HEK293T (cell line): Measurements from ENCODE around the gene UTS2R.
"Not testable (repeated sequence)": the region's sequence is repeated elsewhere in the genome, so short reads cannot be mapped to it uniquely, and the experiment has no call there.

Source experiments
- CTCF ChIA-PET: fragments of 350-600 bp; formaldehyde crosslinking; extraction: SDS; loops from one replicate; lab custom pipeline; 2021; ENCODE audit warnings: antibody characterized with exemption, inconsistent platforms; lab: Yijun Ruan, JAX
- POLR2A ChIA-PET: fragments of 350-600 bp; formaldehyde crosslinking; extraction: SDS; loops from one replicate; lab custom pipeline; 2020; ENCODE audit warnings: antibody characterized with exemption, inconsistent platforms; lab: Yijun Ruan, JAX
- DNase-seq: peaks from one replicate; pipeline ENCODE4 v3.0.0; 2012; ENCODE audit warnings: mixed read lengths; ENCODE audit errors: extremely low spot score
- ARNT ChIP-seq: fragments of 450-650 bp; IDR thresholded peaks from 2 replicates; pipeline ENCODE4 v1.6.1; 2017; ENCODE audit warnings: mild to moderate bottlenecking
- BHLHE40 ChIP-seq: fragments of 450-650 bp; IDR thresholded peaks from 2 replicates; pipeline ENCODE4 v1.6.1; 2016; ENCODE audit warnings: mild to moderate bottlenecking, moderate library complexity, borderline replicate concordance
- CTBP1 ChIP-seq: fragments of 450-650 bp; IDR thresholded peaks from 2 replicates; pipeline ENCODE4 v1.6.1; 2016; ENCODE audit warnings: borderline replicate concordance
- ELF4 ChIP-seq: fragments of 450-650 bp; IDR thresholded peaks from 2 replicates; pipeline ENCODE4 v1.6.1; 2017; ENCODE audit warnings: antibody characterized with exemption
- FOXA1 ChIP-seq: fragments of 450-650 bp; IDR thresholded peaks from 2 replicates; pipeline ENCODE4 v1.6.1; 2016; ENCODE audit warnings: mild to moderate bottlenecking
- FOXK2 ChIP-seq: fragments of 450-650 bp; IDR thresholded peaks from 2 replicates; pipeline ENCODE4 v1.6.1; 2016; ENCODE audit warnings: mild to moderate bottlenecking
- FOXM1 ChIP-seq: fragments of 450-650 bp; IDR thresholded peaks from 2 replicates; pipeline ENCODE4 v1.6.1; 2017; ENCODE audit warnings: mild to moderate bottlenecking, borderline replicate concordance
- HDGF ChIP-seq: fragments of 450-650 bp; IDR thresholded peaks from 2 replicates; pipeline ENCODE4 v1.6.1; 2017; ENCODE audit warnings: antibody characterized with exemption, borderline replicate concordance
- L3MBTL2 ChIP-seq: fragments of 450-650 bp; conservative IDR thresholded peaks from 2 replicates; pipeline ENCODE4 v1.6.1; 2016; ENCODE audit warnings: mild to moderate bottlenecking
- LEF1 ChIP-seq: fragments of 450-650 bp; IDR thresholded peaks from 2 replicates; pipeline ENCODE4 v1.6.1; 2017; ENCODE audit warnings: mild to moderate bottlenecking, borderline replicate concordance
- NFRKB ChIP-seq: fragments of 450-650 bp; IDR thresholded peaks from 2 replicates; pipeline ENCODE4 v1.6.1; 2016; ENCODE audit warnings: mild to moderate bottlenecking, moderate library complexity
- PKNOX1 ChIP-seq: fragments of 450-650 bp; IDR thresholded peaks from 2 replicates; pipeline ENCODE4 v1.6.1; 2016
- SP1 ChIP-seq: fragments of 450-650 bp; IDR thresholded peaks from 2 replicates; pipeline ENCODE4 v1.6.1; 2017
- SUZ12 ChIP-seq: fragments of 450-650 bp; IDR thresholded peaks from 2 replicates; pipeline ENCODE4 v1.6.1; 2016; ENCODE audit warnings: mild to moderate bottlenecking
- TARDBP ChIP-seq: fragments of 450-650 bp; IDR thresholded peaks from 2 replicates; pipeline ENCODE4 v1.6.1; 2016
- ZNF384 ChIP-seq: fragments of 450-650 bp; IDR thresholded peaks from 2 replicates; pipeline ENCODE4 v1.6.1; 2016

Gene UTS2R

GRCh38 chr17:82366749-82367148 lies 4.8 kb upstream of the UTS2R start:
- TF ChIP-seq FOXA1 (no peak), CTBP1 (no peak), PKNOX1 (peak; percentile 23; the same call in 1 of the 2 replicates), ELF4 (no peak), L3MBTL2 (no peak), FOXK2 (no peak), LEF1 (no peak), SP1 (no peak)
- CTCF ChIA-PET, result interaction anchor here (0.9 to 1.0 kb wide), 2 partner anchors 8 to 48 kb away, joined by 3 to 4 read pairs; no protein-coding TSS in a partner anchor
- DNase-seq, result no peak
- POLR2A ChIA-PET, result interaction anchor here (0.7 to 2.5 kb wide), 6 partner anchors 9 to 152 kb away, joined by 3 to 22 read pairs (median 4); partner anchors contain the start of genes CD7, HEXD and TEX19

- CTCF ChIA-PET, result interaction anchor here (0.6 kb wide), 1 partner anchor 337 kb away, joined by 5 read pairs; no protein-coding TSS in a partner anchor
- peak; percentile 92 for DNase-seq
- POLR2A ChIA-PET, result interaction anchor here (1.0 to 2.5 kb wide), 2 partner anchors 10 to 11 kb away, joined by 4 to 22 read pairs; partner anchors contain the start of gene TEX19
- no peak; the same call in 1 of the 2 replicates for TF ChIP-seq PKNOX1
- no peak for TF ChIP-seq CTBP1
- no peak for TF ChIP-seq LEF1
- no peak for TF ChIP-seq FOXA1
- no peak for TF ChIP-seq TARDBP
- no peak for TF ChIP-seq BHLHE40
- no peak for TF ChIP-seq NFRKB
- no peak for TF ChIP-seq FOXM1
- no peak for TF ChIP-seq SP1
- no peak for TF ChIP-seq ARNT
- TF ChIP-seq FOXK2, result no peak
- no peak for TF ChIP-seq HDGF
- TF ChIP-seq ELF4, result no peak
These were observed 3.6 kb upstream of the UTS2R start for GRCh38 chr17:82367724-82368524.

GRCh38 chr17:82369211-82369610 lies 2.4 kb upstream of the UTS2R start:
- DNase-seq, result no peak
- TF ChIP-seq HDGF (no peak), LEF1 (no peak), BHLHE40 (no peak), FOXM1 (no peak), ZNF384 (peak; percentile 40; the same call in 1 of the 2 replicates)
- POLR2A ChIA-PET, result interaction anchor here (1.2 kb wide), 1 partner anchor 14 kb away, joined by 3 read pairs; no protein-coding TSS in a partner anchor
- CTCF ChIA-PET, result no interaction called here

- DNase-seq, result no peak
- POLR2A ChIA-PET, result interaction anchor here (1.2 kb wide), 1 partner anchor 13 kb away, joined by 3 read pairs; no protein-coding TSS in a partner anchor
- CTCF ChIA-PET, result interaction anchor here (0.7 kb wide), 1 partner anchor 288 kb away, joined by 3 read pairs; no protein-coding TSS in a partner anchor
- no peak for TF ChIP-seq LEF1
- peak; percentile 63 for TF ChIP-seq L3MBTL2
- TF ChIP-seq NFRKB, result no peak
These were observed 863 bp upstream of the UTS2R start for GRCh38 chr17:82370471-82371332.

- DNase-seq, result no peak
- ChIA-PET CTCF (no interaction called here), POLR2A (no interaction called here)
- TF ChIP-seq ZNF384 (no peak), SUZ12 (no peak), FOXK2 (no peak), L3MBTL2 (no peak), NFRKB (no peak), ELF4 (no peak), PKNOX1 (no peak), FOXM1 (no peak), BHLHE40 (no peak), SP1 (no peak), FOXA1 (no peak), TARDBP (no peak), HDGF (no peak), LEF1 (no peak), CTBP1 (no peak), ARNT (no peak)
These were observed 895 bp downstream of the UTS2R start for GRCh38 chr17:82372249-82373071.

GRCh38 chr17:82373072-82373452 lies 1.5 kb downstream of the UTS2R start:
- DNase-seq, CTCF ChIA-PET: not testable (repeated sequence)
- POLR2A ChIA-PET, result interaction anchor here (1.0 kb wide), 1 partner anchor 17 kb away, joined by 3 read pairs; no protein-coding TSS in a partner anchor
